ENCODE measurements around the gene AFAP1. TPM values are rescaled to one million over a fixed set of nuclear protein-coding genes. Genes with fewer than 3 reads are reported as not detected.

AFAP1 gene
- total and polyA plus RNA-seq, 12 donors, result 2.9 to 8.9 (median 5.8) TPM

DNA sequence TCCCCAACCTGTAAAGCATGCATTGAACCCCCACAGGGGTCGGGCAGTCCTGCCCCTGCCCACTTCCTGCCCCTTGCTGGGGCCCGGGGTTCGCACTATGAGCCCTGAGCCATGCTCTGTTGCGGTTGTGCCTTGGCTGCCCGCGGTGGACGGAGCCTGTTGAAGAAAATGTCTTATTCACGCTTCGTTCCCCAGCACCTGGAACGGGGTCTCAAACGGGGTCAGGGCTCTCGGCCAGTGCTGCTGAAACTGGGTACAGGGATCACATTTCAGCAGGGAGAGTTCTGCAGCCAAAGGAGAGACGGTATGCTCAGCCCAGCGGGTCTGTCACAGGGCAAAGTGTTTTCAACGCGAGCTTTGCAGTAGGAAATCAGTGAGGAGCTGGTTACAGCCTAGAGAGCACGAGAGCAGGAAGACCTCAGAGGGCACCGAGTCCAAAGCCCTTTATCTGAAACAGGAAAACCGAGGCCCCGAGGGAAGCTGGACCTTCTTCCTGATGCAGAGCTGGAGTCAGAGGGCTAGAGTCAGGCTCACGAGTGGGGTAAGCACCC lies 46.3 kb upstream of the AFAP1 start:
- no peak for DNase-seq

DNA sequence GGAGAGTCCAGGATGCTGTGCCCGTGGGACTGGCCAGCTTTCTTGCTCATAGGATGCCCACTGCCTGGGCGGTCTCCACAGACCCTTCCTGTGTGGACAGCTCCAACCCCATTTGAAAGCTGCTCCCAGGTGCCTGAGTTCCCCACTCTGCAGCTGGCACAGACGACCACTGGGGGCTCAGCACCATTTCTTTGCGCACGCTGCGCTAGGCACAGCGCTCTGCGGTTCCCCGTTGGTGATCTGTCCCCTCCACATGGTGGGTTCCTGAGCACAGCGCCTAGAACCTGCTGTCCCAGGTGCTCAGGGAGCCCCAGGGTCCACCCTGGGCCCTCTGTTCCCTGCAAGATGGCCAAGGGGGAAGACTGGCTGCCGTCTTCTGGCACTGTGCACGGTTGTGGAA lies 45.4 kb upstream of the AFAP1 start:
- peaks cover 0 to 13% (median 2%) of the 10 kb centered on the region in 11 donors for H3K9me3 ChIP-seq
- H3K4me1 ChIP-seq, result peaks cover 0 to 18% (median 10%) of the 10 kb centered on the region in 9 donors
- DNase-seq, result no peak
- no peaks in the 10 kb centered on the region for H3K27me3 ChIP-seq
- no peak overlapping the region for H3K4me3 ChIP-seq
- H3K36me3 ChIP-seq, result no peaks in the 10 kb centered on the region
- no peak for TF ChIP-seq CTCF (IDR thresholded peaks at IDR 0.05)
- H3K27ac ChIP-seq, result no peak overlapping the region
- 94 to 96% methylated on average over 12 of the region's 12 CpGs for WGBS, 2 donors
- peak in 1 of 8 donors; percentile 14 for ATAC-seq
- intact Hi-C loops (cut with DNase I), result loop anchor here in 6 of 10 donors (5.0 to 10.0 kb wide), 7 partner anchors 50 to 228 kb away; partner anchors contain the start of gene AFAP1 (in 1 of the 6)

More for the DNA sequence above, 46.3 kb upstream of the AFAP1 start:
- intact Hi-C loops (cut with DNase I), result loop anchor here in 9 of 10 donors (2.0 to 10.0 kb wide), 8 partner anchors 51 to 229 kb away; partner anchors contain the start of gene AFAP1 (in 1 of the 9)
- H3K9me3 ChIP-seq, result peaks cover 0 to 13% (median 2%) of the 10 kb centered on the region in 11 donors
- TF ChIP-seq CTCF (IDR thresholded peaks at IDR 0.05), result no peak
- WGBS, 2 donors, result 43 to 44% methylated on average over 21 of the region's 21 CpGs
- no peak overlapping the region for H3K27ac ChIP-seq
- H3K36me3 ChIP-seq, result no peaks in the 10 kb centered on the region
- peak in 4 of 8 donors; percentile 20 to 48 (median 30) for ATAC-seq
- H3K4me3 ChIP-seq, result peak overlapping the region in 1 of 10 donors; percentile 2
- peaks cover 0 to 18% (median 10%) of the 10 kb centered on the region in 9 donors for H3K4me1 ChIP-seq
- no peaks in the 10 kb centered on the region for H3K27me3 ChIP-seq

GRCh38 chr4:7984286-7984925 lies 44.7 kb upstream of the AFAP1 start:
- intact Hi-C loops (cut with DNase I), result loop anchor here in 3 of 10 donors (10.0 kb wide), 3 partner anchors 50 to 210 kb away; partner anchors contain the start of gene AFAP1 (in 1 of the 3)

More at GRCh38 chr4:7984286-7984925, 44.7 kb upstream of the AFAP1 start:
- Histone ChIP-seq H3K27me3 (no peaks in the 10 kb centered on the region), H3K4me1 (peaks cover 0 to 18% (median 11%) of the 10 kb centered on the region in 9 donors), H3K9me3 (peaks cover 0 to 7% (median 1%) of the 10 kb centered on the region in 11 donors), H3K4me3 (no peak overlapping the region), H3K27ac (no peak overlapping the region), H3K36me3 (no peaks in the 10 kb centered on the region)
- DNase-seq, result no peak
- no peak for TF ChIP-seq CTCF (IDR thresholded peaks at IDR 0.05)
- WGBS, 2 donors, result 94 to 96% methylated on average over 31 of the region's 31 CpGs
- peak in 1 of 8 donors; percentile 10 for ATAC-seq
